CD4-positive, alpha-beta T cell treated with Interleukin-12 subunit alpha and Interleukin-12 subunit beta, for 1 hour (primary cell): ENCODE results near the gene DLG5.
A peak's percentile ranks its signal among the peaks of the same experiment; 100 is the strongest.

Experiments used
- DNase-seq: peaks from one replicate; pipeline ENCODE4 v3.0.0-alpha.2; 2020

DLG5 gene

GRCh38 chr10:77837248-77837924 is 89.2 kb downstream of the DLG5 start:
- DNase-seq, result peak; percentile 75

GRCh38 chr10:77836299-77836820 is 90.2 kb downstream of the DLG5 start:
- peak; percentile 85 for DNase-seq

GRCh38 chr10:77835669-77836086 is 90.9 kb downstream of the DLG5 start:
- DNase-seq, result no peak

- DNase-seq, result no peak
Observed at GRCh38 chr10:77834943-77835668, 91.4 kb downstream of the DLG5 start.

GRCh38 chr10:77834540-77834939 is 92.0 kb downstream of the DLG5 start:
- no peak for DNase-seq

GRCh38 chr10:77833792-77834191 is 92.8 kb downstream of the DLG5 start:
- no peak for DNase-seq

- DNase-seq, result no peak
Observed at GRCh38 chr10:77833225-77833624, 93.3 kb downstream of the DLG5 start.

GRCh38 chr10:77832238-77832637 is 94.3 kb downstream of the DLG5 start:
- DNase-seq, result peak; percentile 62

- DNase-seq, result no peak
Observed at GRCh38 chr10:77829356-77829755, 97.2 kb downstream of the DLG5 start.

GRCh38 chr10:77828377-77828776 is 98.2 kb downstream of the DLG5 start:
- no peak for DNase-seq

GRCh38 chr10:77827366-77827765 is 99.2 kb downstream of the DLG5 start:
- no peak for DNase-seq

- no peak for DNase-seq
Observed at GRCh38 chr10:77825965-77826364, 100.6 kb downstream of the DLG5 start.

- DNase-seq, result no peak
Observed at GRCh38 chr10:77824908-77825307, 101.6 kb downstream of the DLG5 start.

GRCh38 chr10:77823811-77824542 is 102.6 kb downstream of the DLG5 start:
- DNase-seq, result no peak

GRCh38 chr10:77821551-77821950 is 105.0 kb downstream of the DLG5 start:
- DNase-seq, result no peak

GRCh38 chr10:77821036-77821435 is 105.5 kb downstream of the DLG5 start:
- no peak for DNase-seq

- DNase-seq, result no peak
Observed at GRCh38 chr10:77820349-77820748, 106.2 kb downstream of the DLG5 start.

- no peak for DNase-seq
Observed at GRCh38 chr10:77819210-77820112, 107.1 kb downstream of the DLG5 start.

GRCh38 chr10:77818378-77818777 is 108.2 kb downstream of the DLG5 start:
- DNase-seq, result no peak

- no peak for DNase-seq
Observed at GRCh38 chr10:77817541-77817940, 109.0 kb downstream of the DLG5 start.

- DNase-seq, result no peak
Observed at GRCh38 chr10:77816311-77816710, 110.2 kb downstream of the DLG5 start.

GRCh38 chr10:77812741-77813140 is 113.8 kb downstream of the DLG5 start:
- DNase-seq, result no peak
